ENCODE data around the gene LAMA1.

Gene LAMA1

GRCh38 chr18:7048081-7048480, 69.5 kb downstream of the LAMA1 start:
- DNase-seq, result no peak

GRCh38 chr18:7047336-7047735, 70.3 kb downstream of the LAMA1 start:
- DNase-seq, result no peak

- no peak for DNase-seq
Measured at GRCh38 chr18:7038330-7038851, 79.2 kb downstream of the LAMA1 start.

GRCh38 chr18:7037470-7037869, 80.1 kb downstream of the LAMA1 start:
- DNase-seq, result no peak

DNA sequence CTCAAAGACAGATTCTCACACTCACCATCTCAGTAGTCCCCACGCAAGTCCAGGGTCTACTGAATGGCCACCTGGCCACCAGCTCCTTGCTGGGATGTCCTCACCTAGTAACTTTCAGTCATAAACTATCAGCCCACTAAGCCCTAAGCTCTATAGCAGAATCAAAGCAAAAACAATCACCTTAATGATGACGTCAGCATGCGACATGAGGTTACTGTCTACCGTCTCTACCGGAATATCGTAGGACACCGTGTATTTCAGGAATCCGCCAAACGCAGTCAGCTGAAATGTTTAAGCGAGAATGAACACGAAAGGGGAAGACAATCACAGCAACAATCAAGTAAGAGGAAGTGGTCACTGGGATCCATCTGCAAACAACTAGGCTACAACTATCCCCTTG, 81.8 kb downstream of the LAMA1 start:
- no peak for DNase-seq

GRCh38 chr18:7034924-7035323, 82.7 kb downstream of the LAMA1 start:
- no peak for DNase-seq

DNA sequence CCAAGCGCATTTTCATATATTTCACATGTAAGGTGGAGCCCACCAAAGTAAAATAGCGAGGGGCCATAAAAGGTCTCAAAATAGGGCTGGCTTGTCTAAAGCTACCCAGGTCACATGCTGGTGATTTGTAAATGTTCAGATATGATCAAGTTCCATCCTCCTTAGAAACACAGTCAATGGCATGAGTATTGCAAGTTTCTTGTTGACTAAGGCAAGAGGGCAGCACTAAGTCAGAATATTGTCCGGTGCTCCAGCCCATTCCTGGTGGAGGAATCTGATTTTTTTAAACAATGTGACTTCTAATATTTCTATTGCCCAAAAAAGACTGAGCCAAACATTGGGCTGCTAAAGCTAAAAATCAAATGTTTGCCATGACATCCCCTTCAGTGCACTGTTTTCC, 85.1 kb downstream of the LAMA1 start:
- DNase-seq, result no peak

- no peak for DNase-seq
Measured at GRCh38 chr18:7028625-7029024, 89.0 kb downstream of the LAMA1 start.

DNA sequence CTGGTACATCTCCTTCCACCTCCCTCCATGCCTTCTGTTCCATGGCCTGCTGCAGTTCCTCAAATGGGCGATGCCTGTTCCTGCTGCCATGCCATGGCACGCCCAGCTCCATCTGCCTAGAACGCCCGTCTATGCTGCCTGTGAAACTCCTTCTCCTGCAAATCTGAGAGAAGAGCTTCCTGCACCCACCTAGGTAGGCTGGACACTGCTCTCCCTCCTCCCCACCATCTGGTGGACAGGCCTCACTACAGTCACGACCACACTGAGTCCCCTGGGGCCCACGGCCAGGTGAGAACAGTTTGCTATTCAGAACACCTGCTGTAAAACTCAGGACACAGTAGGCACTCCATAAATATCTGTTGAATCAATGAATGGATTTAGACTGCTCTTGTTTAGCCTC, 92.4 kb downstream of the LAMA1 start:
- no peak for DNase-seq

DNA sequence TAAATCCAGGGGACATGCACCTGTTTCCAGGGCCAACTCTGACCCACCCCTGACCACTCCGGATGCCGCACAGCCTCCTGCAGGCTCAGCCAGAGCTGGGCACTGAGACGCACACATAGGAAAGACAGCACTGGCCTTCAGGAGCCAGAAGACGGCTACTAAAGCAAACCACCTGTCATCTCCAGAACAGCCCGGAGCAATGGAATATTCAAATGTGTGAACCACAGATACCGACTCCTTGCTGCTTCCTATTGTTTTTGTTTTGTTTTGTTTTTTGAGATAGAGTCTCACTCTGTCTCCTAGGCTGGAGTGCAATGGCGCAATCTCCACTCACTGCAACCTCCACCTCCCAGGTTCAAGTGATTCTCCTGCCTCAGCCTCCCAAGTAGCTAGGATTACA, 94.0 kb downstream of the LAMA1 start:
- no peak for DNase-seq

DNA sequence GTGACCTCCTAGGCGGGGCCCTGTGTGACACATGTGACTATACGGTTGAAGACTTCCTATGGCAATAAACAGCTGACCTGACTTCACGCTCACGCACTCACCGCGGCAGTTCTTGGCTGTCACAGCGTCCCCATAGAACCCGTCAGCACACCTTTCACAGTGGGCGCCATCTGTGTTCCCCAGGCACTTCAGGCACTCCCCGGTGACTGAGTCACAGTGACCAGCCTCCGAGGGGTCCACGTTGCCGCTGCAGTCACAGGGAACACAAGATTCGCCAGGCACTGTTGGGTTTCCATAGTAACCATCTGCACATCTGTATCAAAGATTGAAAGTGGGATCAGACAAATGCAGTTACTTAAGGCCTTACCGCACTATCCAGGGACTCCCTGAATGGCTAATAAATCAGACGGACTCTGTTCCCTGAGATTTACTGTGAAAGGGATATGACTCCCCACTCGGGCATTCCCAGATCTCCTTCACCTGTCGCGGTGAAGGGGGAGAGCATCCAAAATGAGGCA, 94.5 kb downstream of the LAMA1 start:
- DNase-seq, result no peak

DNA sequence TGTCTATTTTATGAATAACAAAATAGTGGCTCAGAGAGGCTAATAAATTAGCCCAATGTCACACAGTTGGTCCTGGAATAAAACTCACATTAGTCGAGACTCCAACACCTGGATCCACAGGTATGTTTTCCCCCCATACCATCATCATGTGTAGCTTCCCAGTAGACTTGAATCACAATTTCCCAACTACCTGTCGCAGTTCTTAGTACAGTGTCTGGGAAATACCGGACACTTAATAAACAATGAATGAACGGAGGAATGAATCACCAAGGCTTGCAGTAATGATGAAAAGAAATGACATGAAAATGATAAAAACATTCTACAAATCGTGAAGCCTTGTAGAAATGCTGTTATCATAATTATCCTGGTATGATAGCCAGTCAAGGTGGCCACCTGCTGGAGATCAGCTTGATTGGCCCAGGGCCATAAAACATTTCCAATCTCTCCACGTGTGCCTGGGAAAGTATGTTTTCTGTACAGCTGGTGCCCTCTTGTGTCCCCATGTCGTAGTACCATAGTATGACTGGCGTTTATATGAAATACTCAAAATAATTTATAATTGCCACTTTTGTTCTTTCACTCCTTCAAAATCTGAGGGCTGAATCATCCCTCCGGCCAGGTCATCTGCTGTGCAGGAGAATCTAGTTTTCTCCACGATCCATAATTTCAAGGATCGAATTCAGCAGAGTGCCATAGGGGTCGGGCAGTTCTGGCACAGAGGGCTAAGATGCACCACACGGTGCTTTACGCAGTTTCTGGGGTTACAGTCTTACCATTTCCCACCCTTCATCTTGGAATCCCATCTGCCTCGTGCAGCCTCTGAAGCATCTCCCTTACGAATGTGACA, 95.4 kb downstream of the LAMA1 start:
- no peak for DNase-seq

GRCh38 chr18:7020995-7021777, 96.4 kb downstream of the LAMA1 start:
- no peak for DNase-seq

- DNase-seq, result no peak
Measured at GRCh38 chr18:7017013-7017412, 100.6 kb downstream of the LAMA1 start.

GRCh38 chr18:7011142-7011541, 106.5 kb downstream of the LAMA1 start:
- DNase-seq, result no peak

GRCh38 chr18:7004009-7004408, 113.6 kb downstream of the LAMA1 start:
- no peak for DNase-seq

GRCh38 chr18:7002107-7002506, 115.5 kb downstream of the LAMA1 start:
- DNase-seq, result no peak

GRCh38 chr18:7000484-7001096, 117.0 kb downstream of the LAMA1 start:
- DNase-seq, result no peak

DNA sequence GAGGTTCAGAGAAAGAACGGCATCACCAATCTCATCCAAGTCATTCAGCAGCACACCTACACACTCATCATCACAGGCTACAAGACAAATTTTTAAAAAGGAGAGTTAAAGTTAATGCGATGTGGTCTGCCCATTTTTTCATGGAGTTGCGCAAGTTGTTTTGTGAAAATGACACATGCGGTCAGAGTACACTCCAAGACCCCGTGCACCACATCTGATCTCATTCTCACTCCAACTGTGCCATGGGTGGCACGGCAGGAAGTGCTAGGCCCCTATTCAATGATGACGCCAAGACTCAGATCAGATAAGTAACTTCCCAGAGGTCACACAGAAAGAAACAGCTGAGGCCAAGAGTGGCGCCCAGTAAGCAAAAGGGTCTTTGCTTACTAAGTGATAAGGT, 119.8 kb downstream of the LAMA1 start:
- DNase-seq, result no peak

DNA sequence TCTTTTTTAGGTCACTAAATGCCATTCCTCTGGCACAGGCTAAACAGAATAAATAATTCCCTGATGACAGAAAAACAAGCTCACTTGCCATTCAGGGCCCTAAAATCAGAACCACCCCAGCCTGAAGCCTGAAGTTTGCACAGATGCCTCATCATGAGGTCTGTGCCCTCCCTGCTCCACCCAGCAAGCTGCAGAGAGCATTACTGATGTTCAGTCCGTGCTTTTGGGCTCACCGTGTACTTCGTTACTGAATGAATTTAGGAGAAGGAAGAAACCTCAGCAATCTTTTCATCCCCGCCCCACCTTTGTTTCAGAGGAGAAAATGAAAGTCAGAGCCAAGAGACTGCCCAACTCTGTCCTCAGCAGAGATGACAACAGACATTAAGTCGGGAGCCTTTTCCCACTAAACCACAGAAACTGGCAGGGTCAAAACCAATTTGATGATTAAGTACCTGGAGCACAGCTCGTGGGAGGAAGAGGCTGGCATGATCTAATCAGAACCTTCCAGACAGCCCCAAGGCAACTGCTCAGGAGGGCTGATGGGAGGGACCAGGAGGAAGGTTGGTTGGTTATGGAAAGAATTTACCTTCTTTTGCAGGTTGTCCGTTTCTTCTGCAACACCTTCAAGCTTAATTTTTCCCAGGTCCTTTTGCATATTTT, 122.7 kb downstream of the LAMA1 start:
- no peak for DNase-seq

- DNase-seq, result no peak
Measured at GRCh38 chr18:6994056-6994770, 123.4 kb downstream of the LAMA1 start.

DNA sequence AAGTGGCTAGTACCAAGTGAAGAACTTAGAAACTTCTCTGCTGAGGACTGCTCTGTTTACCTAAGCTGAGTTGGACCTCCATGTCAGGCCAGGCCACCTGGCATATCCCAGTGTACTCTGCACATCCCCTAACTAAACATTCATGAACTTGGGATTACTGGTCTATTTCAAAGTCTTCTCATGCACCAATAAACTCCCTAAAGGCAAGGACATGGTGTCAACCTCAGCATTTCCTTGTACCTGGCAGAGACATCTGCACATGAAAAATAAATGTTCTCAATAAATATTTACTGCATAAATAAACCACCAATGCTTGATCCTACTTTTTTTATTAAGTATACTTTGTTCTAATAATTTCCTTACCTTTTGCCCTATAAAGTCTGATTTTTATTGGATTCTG, 124.8 kb downstream of the LAMA1 start:
- DNase-seq, result no peak

Measured in activated CD4-positive, alpha-beta T cell treated with anti-CD3 and anti-CD28 coated beads for 4 hours (primary cell).